Spleen (tissue), 7 donors: ENCODE measurements around the gene GRIA4.

Source experiments
- CTCF ChIP-seq, 11 experiments: fragments of 200-600 bp in 7 of 11; fragments of 450-650 bp in 4 of 11; sonication (generic) in 4 of 11; IDR thresholded peaks in 8 of 11; conservative IDR thresholded peaks in 3 of 11; 1 replicate in 7 of 11; 2 replicates in 4 of 11; pipeline versions ENCODE4 v1.4.0 to v1.8.0; 2016 to 2021; ENCODE audit warnings: antibody characterized with exemption in 11 of 11, inconsistent platforms in 4 of 11, mild to moderate bottlenecking in 1 of 11
- POLR2A ChIP-seq, 3 donors: fragments of 450-650 bp; IDR thresholded peaks; one replicate each; pipeline ENCODE4 v1.5.1; 2017; ENCODE audit warnings: antibody characterized with exemption in 3 of 3, mild to moderate bottlenecking in 1 of 3
- POLR2AphosphoS5 ChIP-seq, 3 donors: sonication (generic); formaldehyde crosslinking; IDR thresholded peaks; one replicate each; pipeline ENCODE4 v1.5.1; 2017; ENCODE audit warnings: antibody characterized with exemption in 3 of 3
- donor health status: DM: no; HTN: no; CAD: no; lungs with moderate emphysema.
- donor health status: DM: no; HTN: no; CAD: no.
- donor health status: DM: no; HTN: no; CAD: no.

GRCh38 chr11:105754260-105754659 is 144.4 kb downstream of the GRIA4 start:
- no peak for TF ChIP-seq CTCF (IDR thresholded peaks at IDR 0.05 in 8 of 11, conservative IDR thresholded peaks at IDR 0.05 in 3 of 11)
- TF ChIP-seq POLR2A (IDR thresholded peaks at IDR 0.05), result no peak
- TF ChIP-seq POLR2AphosphoS5 (IDR thresholded peaks at IDR 0.05), result no peak
